DND-41 (cell line): Measurements from ENCODE around the gene LINC01488.

ENCODE experiments used
- ATAC-seq: fragments of 200-7000 bp; cut with Tn5 transposase; 3 replicates; pipeline ENCODE4 v1.9.1; 2021; ENCODE audit warnings: low read depth; ENCODE audit not compliant: insufficient read depth
- DNase-seq: peaks from one replicate; pipeline ENCODE4 v3.0.0-alpha.2; 2020
- H2AFZ ChIP-seq: 2 replicates; pipeline ENCODE4 v1.6.0; 2012; ENCODE audit warnings: low read depth, low read length
- H3K27ac ChIP-seq: 2 replicates; pipeline ENCODE4 v1.5.1; 2012; ENCODE audit warnings: low read length, inconsistent platforms
- H3K27me3 ChIP-seq: fragments of 200-600 bp; sonication (generic); 2 replicates; pipeline ENCODE4 v1.6.0; 2012; ENCODE audit warnings: low read length, mild to moderate bottlenecking, inconsistent platforms; ENCODE audit not compliant: insufficient read depth, poor library complexity
- H3K36me3 ChIP-seq: 2 replicates; pipeline ENCODE4 v1.5.1; 2012; ENCODE audit warnings: low read length, inconsistent platforms; ENCODE audit not compliant: insufficient read depth
- H3K4me1 ChIP-seq: 2 replicates; pipeline ENCODE4 v1.5.1; 2012; ENCODE audit warnings: mild to moderate bottlenecking, low read length; ENCODE audit not compliant: insufficient read depth
- H3K4me2 ChIP-seq: 2 replicates; pipeline ENCODE4 v1.6.0; 2012; ENCODE audit warnings: mild to moderate bottlenecking, moderate library complexity, low read length, inconsistent platforms; ENCODE audit not compliant: insufficient read depth
- H3K4me3 ChIP-seq, 2 experiments: fragments of 200-600 bp in 1 of 2; shearing (Covaris generic) in 1 of 2; 2 replicates each; pipeline ENCODE4 v1.5.1; 2012 to 2016; ENCODE audit warnings: inconsistent platforms in 2 of 2, low read length in 2 of 2, mild to moderate bottlenecking in 2 of 2, low read depth in 1 of 2, moderate library complexity in 1 of 2
- H3K79me2 ChIP-seq: 2 replicates; pipeline ENCODE4 v1.6.0; 2012; ENCODE audit warnings: low read length, inconsistent platforms; ENCODE audit not compliant: insufficient read depth
- H3K9ac ChIP-seq: 2 replicates; pipeline ENCODE4 v1.6.0; 2012; ENCODE audit warnings: low read depth, mild to moderate bottlenecking, inconsistent platforms, low read length, moderate library complexity
- H3K9me3 ChIP-seq: 2 replicates; pipeline ENCODE4 v1.5.1; 2012; ENCODE audit warnings: low read length, moderate library complexity, mild to moderate bottlenecking, inconsistent platforms; ENCODE audit not compliant: insufficient read depth, severe bottlenecking
- H4K20me1 ChIP-seq: 2 replicates; pipeline ENCODE4 v1.6.0; 2012; ENCODE audit warnings: low read length; ENCODE audit not compliant: insufficient read depth
- CTCF ChIP-seq: IDR thresholded peaks from 2 replicates; pipeline ENCODE4 v1.5.1; 2012; ENCODE audit warnings: borderline replicate concordance, low read length, moderate library complexity, mild to moderate bottlenecking; ENCODE audit not compliant: poor library complexity, severe bottlenecking; ENCODE audit errors: extremely low read depth
- EZH2 ChIP-seq: IDR thresholded peaks from 3 replicates; pipeline ENCODE4 v1.6.1; 2012; ENCODE audit warnings: borderline replicate concordance, low read depth, mild to moderate bottlenecking, moderate library complexity, low read length, inconsistent platforms; ENCODE audit not compliant: severe bottlenecking

Gene LINC01488

GRCh38 chr11:69476509-69476961 is 4.9 kb upstream of the LINC01488 start:
- TF ChIP-seq CTCF = no peak
- no peak for TF ChIP-seq EZH2
- no peak for DNase-seq
- Histone ChIP-seq H3K4me1 (no peaks in the 10 kb centered on the region), H3K9me3 (no peaks in the 10 kb centered on the region), H4K20me1 (peaks cover 4% of the 10 kb centered on the region; the same call in 1 of the 2 replicates), H3K9ac (no peak overlapping the region), H3K27ac (no peak overlapping the region), H3K36me3 (no peaks in the 10 kb centered on the region), H3K27me3 (no peaks in the 10 kb centered on the region), H2AFZ (no peak overlapping the region), H3K79me2 (no peaks in the 10 kb centered on the region), H3K4me2 (no peak overlapping the region), H3K4me3 (no peak overlapping the region)
- no peak for ATAC-seq

GRCh38 chr11:69477086-69477485 is 4.4 kb upstream of the LINC01488 start:
- TF ChIP-seq CTCF (no peak), EZH2 (no peak)

GRCh38 chr11:69479591-69480271 is 1.7 kb upstream of the LINC01488 start:
- Histone ChIP-seq H3K4me3 (no peak overlapping the region), H3K9ac (no peak overlapping the region), H3K36me3 (no peaks in the 10 kb centered on the region), H3K4me2 (no peak overlapping the region), H3K27me3 (no peaks in the 10 kb centered on the region), H4K20me1 (peaks cover 4% of the 10 kb centered on the region; the same call in 1 of the 2 replicates), H3K9me3 (no peaks in the 10 kb centered on the region), H3K79me2 (no peaks in the 10 kb centered on the region), H3K27ac (no peak overlapping the region), H2AFZ (no peak overlapping the region), H3K4me1 (no peaks in the 10 kb centered on the region)
- no peak for ATAC-seq
- TF ChIP-seq CTCF = no peak
- no peak for DNase-seq

More at GRCh38 chr11:69477086-69477485, 4.4 kb upstream of the LINC01488 start:
- no peaks in the 10 kb centered on the region for H3K9me3 ChIP-seq
- H3K79me2 ChIP-seq = no peaks in the 10 kb centered on the region
- H4K20me1 ChIP-seq = peaks cover 4% of the 10 kb centered on the region; the same call in 1 of the 2 replicates
- no peak overlapping the region for H3K4me3 ChIP-seq
- no peak overlapping the region for H3K27ac ChIP-seq
- H3K36me3 ChIP-seq = no peaks in the 10 kb centered on the region
- H3K4me2 ChIP-seq = no peak overlapping the region
- DNase-seq (no peak), ATAC-seq (no peak)
- no peak overlapping the region for H3K9ac ChIP-seq
- no peaks in the 10 kb centered on the region for H3K4me1 ChIP-seq
- H2AFZ ChIP-seq = no peak overlapping the region
- H3K27me3 ChIP-seq = no peaks in the 10 kb centered on the region
